ENCODE data around the gene TMEM150B. TPM values are rescaled to one million over a fixed set of nuclear protein-coding genes. Genes with fewer than 3 reads are reported as not detected.

The TMEM150B gene
- total and polyA plus RNA-seq, 2 donors (not counting 3 experiments of a cell fraction or from before 2014, with no cell fraction given): not detected

DNA sequence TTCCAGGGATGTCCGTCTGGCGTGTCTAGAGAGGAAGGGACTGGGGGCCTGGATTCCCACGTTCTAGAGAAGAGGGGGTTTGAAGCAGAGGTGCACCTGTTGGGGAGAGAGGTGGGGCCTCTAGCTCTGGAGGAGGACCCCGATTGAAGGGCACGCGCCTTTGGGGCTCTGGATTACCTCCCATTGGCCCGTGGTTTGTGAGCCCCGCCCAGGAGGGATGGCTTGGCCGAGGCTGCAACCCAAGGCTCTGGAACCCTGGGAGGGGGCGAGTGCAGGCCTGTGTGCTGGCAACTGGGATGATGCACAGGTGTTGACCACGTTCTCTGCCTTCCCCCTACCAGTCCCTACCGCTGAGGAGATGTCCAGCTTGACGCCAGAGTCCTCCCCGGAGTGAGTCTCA lies 20.2 kb downstream of the TMEM150B start:
- Histone ChIP-seq H4K20me1 (replicated peaks; ENCODE audit: control insufficient read depth, extremely low read depth, insufficient read depth, low read length) (no peaks in the 10 kb centered on the region), H3K4me1 (ENCODE audit: control insufficient read depth, extremely low read depth, insufficient read depth, low read length) (no peaks in the 10 kb centered on the region), H3K9ac (replicated peaks; ENCODE audit: extremely low read depth, insufficient read depth, low read length) (no peak overlapping the region), H3K27ac (ENCODE audit: insufficient read depth, low read depth, low read length) (no peak overlapping the region), H2AFZ (ENCODE audit: low read depth, low read length) (no peak overlapping the region), H3K4me3 (replicated peaks in 1 of 3; ENCODE audit: insufficient read depth in 1 of 3, low read depth in 1 of 3, low read length in 3 of 3) (no peak overlapping the region), H3K9me3 (replicated peaks; ENCODE audit: control insufficient read depth, insufficient read depth, low read length) (no peaks in the 10 kb centered on the region), H3K9me1 (replicated peaks; ENCODE audit: control insufficient read depth, extremely low read depth, insufficient read depth, low read length) (no peaks in the 10 kb centered on the region), H3K4me2 (ENCODE audit: insufficient read depth, low read length) (no peak overlapping the region), H3K27me3 (ENCODE audit: control insufficient read depth in 2 of 2, insufficient read depth in 2 of 2, low read length in 2 of 2) (peaks cover 0 to 3% of the 10 kb centered on the region in 2 experiments), H3K79me2 (ENCODE audit: control insufficient read depth, insufficient read depth, low read length) (no peaks in the 10 kb centered on the region), H3K36me3 (ENCODE audit: control insufficient read depth in 2 of 2, extremely low read depth in 1 of 2, insufficient read depth in 2 of 2, low read length in 2 of 2) (no peaks in the 10 kb centered on the region)
- TF ChIP-seq JUN (IDR thresholded peaks at IDR 0.05; ENCODE audit: borderline replicate concordance, insufficient read depth, insufficient read length, low read depth) (no peak), POLR2AphosphoS5 (IDR thresholded peaks at IDR 0.05; ENCODE audit: insufficient read depth, low read depth, low read length) (no peak), POLR2A (IDR thresholded peaks at IDR 0.05; ENCODE audit: low read depth, low read length) (no peak), EZH2 (IDR thresholded peaks at IDR 0.05; ENCODE audit: borderline replicate concordance, low read depth, low read length, severe bottlenecking) (no peak), MYC (IDR thresholded peaks at IDR 0.05; ENCODE audit: low read depth, low read length) (no peak)
- TF ChIP-seq, protein P1, sequence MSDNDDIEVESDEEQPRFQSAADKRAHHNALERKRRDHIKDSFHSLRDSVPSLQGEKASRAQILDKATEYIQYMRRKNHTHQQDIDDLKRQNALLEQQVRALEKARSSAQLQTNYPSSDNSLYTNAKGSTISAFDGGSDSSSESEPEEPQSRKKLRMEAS (IDR thresholded peaks at IDR 0.05; ENCODE audit: insufficient read depth, insufficient read length): no peak
- dilution Hi-C loops (cut with MboI; ENCODE audit: extremely low pct_ligation_motif_present, low sequenced_read_pairs) (no loop called here), intact Hi-C loops (cut with micrococcal nuclease) (loop anchor here (1.0 to 5.0 kb wide), 2 partner anchors 34 to 163 kb away; partner anchors contain the start of gene KMT5C)
- CTCF ChIA-PET: no interaction called here
- no TSS peak for BruUV-seq (replicated peaks)
- POLR2A ChIA-PET: no interaction called here
- no peak for FAIRE-seq
- no peak for DNase-seq (ENCODE audit: low read depth, low spot score)

DNA sequence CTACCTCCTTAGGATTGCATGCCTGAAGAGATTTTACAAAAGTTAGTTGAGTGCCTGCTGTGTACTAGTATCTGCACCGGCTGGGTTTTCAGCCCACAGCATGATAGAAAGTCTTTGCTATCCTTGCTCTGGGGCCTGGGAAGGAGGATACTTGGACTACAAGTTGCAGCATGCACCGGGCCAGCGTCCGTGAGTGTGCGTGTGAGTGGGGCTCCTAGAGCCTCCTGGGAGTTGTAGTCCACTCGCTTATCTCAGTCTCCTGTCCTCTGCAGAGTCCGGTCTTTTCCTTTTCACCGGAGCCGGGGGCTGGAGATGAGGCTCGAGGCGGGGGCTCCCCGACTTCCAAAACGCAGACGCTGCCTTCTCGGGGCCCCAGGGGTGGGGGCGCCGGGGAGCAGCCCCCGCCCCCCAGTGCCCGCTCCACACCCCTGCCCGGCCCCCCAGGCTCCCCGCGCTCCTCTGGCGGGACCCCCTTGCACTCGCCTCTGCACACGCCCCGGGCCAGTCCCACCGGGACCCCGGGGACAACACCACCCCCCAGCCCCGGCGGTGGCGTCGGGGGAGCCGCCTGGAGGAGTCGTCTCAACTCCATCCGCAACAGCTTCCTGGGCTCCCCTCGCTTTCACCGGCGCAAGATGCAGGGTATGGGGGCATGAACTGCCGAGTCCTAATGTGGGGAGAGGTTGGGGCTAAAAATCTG lies 20.7 kb downstream of the TMEM150B start:
- intact Hi-C loops (cut with micrococcal nuclease): loop anchor here (5.0 kb wide), 1 partner anchor 162 kb away; no protein-coding TSS in a partner anchor
- no peak for FAIRE-seq

More for the DNA sequence above, 20.7 kb downstream of the TMEM150B start:
- ChIA-PET CTCF (no interaction called here), POLR2A (no interaction called here)
- H4K20me1 ChIP-seq (replicated peaks; ENCODE audit: control insufficient read depth, extremely low read depth, insufficient read depth, low read length): no peaks in the 10 kb centered on the region
- H2AFZ ChIP-seq (ENCODE audit: low read depth, low read length): no peak overlapping the region
- peaks cover 0 to 3% of the 10 kb centered on the region in 2 experiments for H3K27me3 ChIP-seq (ENCODE audit: control insufficient read depth in 2 of 2, insufficient read depth in 2 of 2, low read length in 2 of 2)
- H3K36me3 ChIP-seq (ENCODE audit: control insufficient read depth in 2 of 2, extremely low read depth in 1 of 2, insufficient read depth in 2 of 2, low read length in 2 of 2): no peaks in the 10 kb centered on the region
- no peaks in the 10 kb centered on the region for H3K4me1 ChIP-seq (ENCODE audit: control insufficient read depth, extremely low read depth, insufficient read depth, low read length)
- H3K9ac ChIP-seq (replicated peaks; ENCODE audit: extremely low read depth, insufficient read depth, low read length): no peak overlapping the region
- TF ChIP-seq EZH2 (IDR thresholded peaks at IDR 0.05; ENCODE audit: borderline replicate concordance, low read depth, low read length, severe bottlenecking) (no peak), GATA2 (IDR thresholded peaks at IDR 0.05; ENCODE audit: insufficient read depth, insufficient read length, low read depth, low read length) (no peak), POLR2AphosphoS5 (IDR thresholded peaks at IDR 0.05; ENCODE audit: insufficient read depth, low read depth, low read length) (no peak), JUN (IDR thresholded peaks at IDR 0.05; ENCODE audit: borderline replicate concordance, insufficient read depth, insufficient read length, low read depth) (no peak), FOS (IDR thresholded peaks at IDR 0.05; ENCODE audit: borderline replicate concordance, insufficient read depth, low read length) (no peak), MYC (IDR thresholded peaks at IDR 0.05; ENCODE audit: low read depth, low read length) (no peak), POLR2A (IDR thresholded peaks at IDR 0.05; ENCODE audit: low read depth, low read length) (no peak)
- TF ChIP-seq, protein P2, sequence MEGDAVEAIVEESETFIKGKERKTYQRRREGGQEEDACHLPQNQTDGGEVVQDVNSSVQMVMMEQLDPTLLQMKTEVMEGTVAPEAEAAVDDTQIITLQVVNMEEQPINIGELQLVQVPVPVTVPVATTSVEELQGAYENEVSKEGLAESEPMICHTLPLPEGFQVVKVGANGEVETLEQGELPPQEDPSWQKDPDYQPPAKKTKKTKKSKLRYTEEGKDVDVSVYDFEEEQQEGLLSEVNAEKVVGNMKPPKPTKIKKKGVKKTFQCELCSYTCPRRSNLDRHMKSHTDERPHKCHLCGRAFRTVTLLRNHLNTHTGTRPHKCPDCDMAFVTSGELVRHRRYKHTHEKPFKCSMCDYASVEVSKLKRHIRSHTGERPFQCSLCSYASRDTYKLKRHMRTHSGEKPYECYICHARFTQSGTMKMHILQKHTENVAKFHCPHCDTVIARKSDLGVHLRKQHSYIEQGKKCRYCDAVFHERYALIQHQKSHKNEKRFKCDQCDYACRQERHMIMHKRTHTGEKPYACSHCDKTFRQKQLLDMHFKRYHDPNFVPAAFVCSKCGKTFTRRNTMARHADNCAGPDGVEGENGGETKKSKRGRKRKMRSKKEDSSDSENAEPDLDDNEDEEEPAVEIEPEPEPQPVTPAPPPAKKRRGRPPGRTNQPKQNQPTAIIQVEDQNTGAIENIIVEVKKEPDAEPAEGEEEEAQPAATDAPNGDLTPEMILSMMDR (IDR thresholded peaks at IDR 0.05; ENCODE audit: extremely low read depth in 1 of 2, insufficient read depth in 1 of 2, low read depth in 1 of 2, low read length in 2 of 2): no peak
- TF ChIP-seq, protein P1 (IDR thresholded peaks at IDR 0.05; ENCODE audit: insufficient read depth, insufficient read length): no peak
- no peak for DNase-seq (ENCODE audit: low read depth, low spot score)
- no TSS peak for BruUV-seq (replicated peaks)
- H3K9me1 ChIP-seq (replicated peaks; ENCODE audit: control insufficient read depth, extremely low read depth, insufficient read depth, low read length): no peaks in the 10 kb centered on the region
- no peak overlapping the region for H3K4me2 ChIP-seq (ENCODE audit: insufficient read depth, low read length)
- H3K27ac ChIP-seq (ENCODE audit: insufficient read depth, low read depth, low read length): no peak overlapping the region
- no peaks in the 10 kb centered on the region for H3K9me3 ChIP-seq (replicated peaks; ENCODE audit: control insufficient read depth, insufficient read depth, low read length)
- dilution Hi-C loops (cut with MboI; ENCODE audit: extremely low pct_ligation_motif_present, low sequenced_read_pairs): no loop called here
- no peak overlapping the region for H3K4me3 ChIP-seq (replicated peaks in 1 of 3; ENCODE audit: insufficient read depth in 1 of 3, low read depth in 1 of 3, low read length in 3 of 3)
- H3K79me2 ChIP-seq (ENCODE audit: control insufficient read depth, insufficient read depth, low read length): no peaks in the 10 kb centered on the region
